GM12878 (cell line): ENCODE measurements around the gene MTFMT. TPM values are rescaled to one million over a fixed set of nuclear protein-coding genes. Genes with fewer than 3 reads are reported as not detected.

ENCODE experiments used
- ATAC-seq: fragments of 200-7000 bp; cut with Tn5 transposase; 3 replicates; pipeline ENCODE4 v1.9.1; 2020; ENCODE audit warnings: mild to moderate bottlenecking, moderate library complexity
- BruUV-seq: library from RNA; stranded (reverse); fragments of 400-500 nt; replicated peaks from 2 replicates; lab custom pipeline; 2021; lab: Mats Ljungman, UMichigan
- CTCF ChIA-PET: fragments of 300-600 bp; sonication (Branson Sonifier 250); formaldehyde crosslinking; extraction: SDS; loops from one replicate; lab custom pipeline; 2021; ENCODE audit warnings: inconsistent platforms; lab: Yijun Ruan, JAX
- POLR2A ChIA-PET: fragments of 350-600 bp; formaldehyde crosslinking; extraction: SDS; loops from one replicate; lab custom pipeline; 2021; ENCODE audit warnings: inconsistent platforms; lab: Charles Lee
- RAD21 ChIA-PET: fragments of 300-600 bp; sonication (Branson Sonifier 250); formaldehyde crosslinking; loops from one replicate; lab custom pipeline; 2023; ENCODE audit warnings: antibody characterized with exemption; ENCODE audit not compliant: unreplicated experiment; lab: Charles Lee
- SMC1A ChIA-PET: fragments of 300-600 bp; sonication (Branson Sonifier 250); formaldehyde crosslinking; loops from one replicate; lab custom pipeline; 2023; ENCODE audit not compliant: unreplicated experiment, uncharacterized antibody; lab: Charles Lee
- DNase-seq: peaks from one replicate; pipeline ENCODE4 v3.0.0-alpha.2; 2011; ENCODE audit warnings: low read depth, low spot score
- FAIRE-seq: peaks from 3 replicates; lab custom pipeline; 2011; peaks lifted over from hg19 to GRCh38; lab: Jason Lieb, UNC
- H2AFZ ChIP-seq: 2 replicates; pipeline ENCODE4 v1.6.0; 2011; ENCODE audit warnings: low read depth, low read length, control low read depth; ENCODE audit not compliant: control insufficient read depth
- H3K27ac ChIP-seq: 2 replicates; pipeline ENCODE4 v1.5.1; 2011; ENCODE audit warnings: control low read depth; ENCODE audit not compliant: control insufficient read depth, insufficient read depth
- H3K27me3 ChIP-seq, 2 experiments: replicated peaks in 1 of 2; 2 replicates each; pipeline versions ENCODE4 v1.6.0 to v1.6.1; 2011; ENCODE audit warnings: low read length in 1 of 2; ENCODE audit not compliant: control insufficient read depth in 2 of 2, insufficient read depth in 2 of 2
- H3K36me3 ChIP-seq, 2 experiments: 2 replicates each; pipeline ENCODE4 v1.5.1; 2011; ENCODE audit warnings: low read length in 1 of 2; ENCODE audit not compliant: control insufficient read depth in 2 of 2, insufficient read depth in 2 of 2
- H3K4me1 ChIP-seq: 2 replicates; pipeline ENCODE4 v1.6.1; 2011; ENCODE audit warnings: mild to moderate bottlenecking, low read length, moderate library complexity, mixed read lengths; ENCODE audit not compliant: control insufficient read depth, insufficient read depth
- H3K4me2 ChIP-seq: 2 replicates; pipeline ENCODE4 v1.6.0; 2011; ENCODE audit warnings: control low read depth; ENCODE audit not compliant: control insufficient read depth, insufficient read depth
- H3K4me3 ChIP-seq: fragments of 200-600 bp; sonication (generic); 2 replicates; pipeline ENCODE4 v1.5.1; 2016
- H3K79me2 ChIP-seq: 2 replicates; pipeline ENCODE4 v1.6.0; 2011; ENCODE audit warnings: low read length; ENCODE audit not compliant: control insufficient read depth, insufficient read depth
- H3K9ac ChIP-seq: 2 replicates; pipeline ENCODE4 v1.8.0; 2011; ENCODE audit warnings: low read length, control low read depth, mixed read lengths; ENCODE audit not compliant: control insufficient read depth, insufficient read depth
- H3K9me3 ChIP-seq: replicated peaks from 3 replicates; pipeline ENCODE4 v1.5.1; 2011; ENCODE audit warnings: mild to moderate bottlenecking, low read length; ENCODE audit not compliant: control insufficient read depth, insufficient read depth
- H4K20me1 ChIP-seq: 2 replicates; pipeline ENCODE4 v1.6.0; 2011; ENCODE audit not compliant: control insufficient read depth, insufficient read depth
- CBFB ChIP-seq: IDR thresholded peaks from 2 replicates; pipeline ENCODE4 v1.6.1; 2016; ENCODE audit warnings: antibody characterized with exemption, low read depth
- HDAC2 ChIP-seq: fragments of 200-600 bp; sonication (generic); IDR thresholded peaks from 2 replicates; pipeline ENCODE4 v1.6.1; 2017
- KAT2A ChIP-seq: conservative IDR thresholded peaks from 2 replicates; pipeline ENCODE4 v1.6.1; 2011; ENCODE audit warnings: low read depth, low read length; ENCODE audit not compliant: control insufficient read depth
- SMC3 ChIP-seq: IDR thresholded peaks from 2 replicates; pipeline ENCODE4 v1.6.1; 2011; ENCODE audit warnings: low read length, improper control_type of control experiment, borderline replicate concordance
- WRNIP1 ChIP-seq: IDR thresholded peaks from 2 replicates; pipeline ENCODE4 v1.6.1; 2011; ENCODE audit warnings: low read depth, low read length, improper control_type of control experiment, borderline replicate concordance
- ZNF274 ChIP-seq: IDR thresholded peaks from one replicate; pipeline ENCODE4 v1.8.0; 2011; ENCODE audit not compliant: insufficient read length, insufficient read depth
- ZZZ3 ChIP-seq: IDR thresholded peaks from 2 replicates; pipeline ENCODE4 v1.6.1; 2011; ENCODE audit warnings: low read depth; ENCODE audit not compliant: control insufficient read depth, insufficient read length
- WGBS: methylation state at CpG from one replicate; pipeline ENCODE4 v1.1.6; 2016; ENCODE audit warnings: low lambda C conversion rate; ENCODE audit not compliant: insufficient replicate concordance, insufficient coverage; ENCODE audit errors: missing lambda C conversion rate; 5-methylcytosine and 5-hydroxymethylcytosine counted together
- in situ Hi-C: fragments of 300-500 bp; cut with MboI; formaldehyde crosslinking; loops from 9 replicates; pipeline ENCODE4 v1.14.3; 2018; ENCODE audit warnings: mixed read lengths
- intact Hi-C: fragments of 100-400 bp; cut with micrococcal nuclease; formaldehyde crosslinking; loops from one replicate; pipeline ENCODE4 v1.14.2; 2022; ENCODE audit not compliant: unreplicated experiment
- polyA plus RNA-seq, 11 experiments: library from polyadenylated mRNA; depleted of rRNA in 4 of 11; unstranded in 6 of 11; stranded (reverse) in 5 of 11; fragments of >200 nt; fragmentation: Nextera tagmentation in 4 of 11; fragmentation: Illumina TruSeq in 1 of 11; extraction: Ambion mirVana in 4 of 11; extraction: Trizol in 1 of 11; gene quantifications; 1 replicate in 1 of 11; 2 replicates in 10 of 11; pipeline versions ENCODE4 v1.2.1 to v1.2.3, GENCODE V29; 2011 to 2016; ENCODE audit warnings: inconsistent platforms in 2 of 11, missing spikeins in 2 of 11, low read depth in 1 of 11
- total RNA-seq, 4 experiments: library from RNA; depleted of rRNA in 3 of 4; stranded (reverse); fragments of >200 nt in 3 of 4; fragmentation: Illumina TruSeq in 1 of 4; extraction: Trizol in 1 of 4; gene quantifications; 2 replicates each; pipeline versions ENCODE4 v1.2.1 to v1.2.3, GENCODE V29; 2013 to 2021
- TF ChIP-seq, protein P1 (sequence below): fragments of 450-650 bp; IDR thresholded peaks from 2 replicates; pipeline ENCODE4 v1.6.1; 2017; ENCODE audit warnings: mild to moderate bottlenecking, moderate library complexity
- TF ChIP-seq, protein P2 (sequence below): fragments of 450-650 bp; IDR thresholded peaks from 2 replicates; pipeline ENCODE4 v1.6.1; 2017; ENCODE audit warnings: low read depth, mild to moderate bottlenecking, moderate library complexity
- TF ChIP-seq, protein P3 (sequence below): IDR thresholded peaks from 2 replicates; pipeline ENCODE4 v1.6.1; 2012; ENCODE audit warnings: improper control_type of control experiment, low read depth, low read length; ENCODE audit not compliant: insufficient replicate concordance

Gene MTFMT
- total and polyA plus RNA-seq, 10 of the 15 experiments (the other 5 are each of a cell fraction or from before 2014, with no cell fraction given) = 1.7 to 29.8 (median 17.4) TPM

DNA sequence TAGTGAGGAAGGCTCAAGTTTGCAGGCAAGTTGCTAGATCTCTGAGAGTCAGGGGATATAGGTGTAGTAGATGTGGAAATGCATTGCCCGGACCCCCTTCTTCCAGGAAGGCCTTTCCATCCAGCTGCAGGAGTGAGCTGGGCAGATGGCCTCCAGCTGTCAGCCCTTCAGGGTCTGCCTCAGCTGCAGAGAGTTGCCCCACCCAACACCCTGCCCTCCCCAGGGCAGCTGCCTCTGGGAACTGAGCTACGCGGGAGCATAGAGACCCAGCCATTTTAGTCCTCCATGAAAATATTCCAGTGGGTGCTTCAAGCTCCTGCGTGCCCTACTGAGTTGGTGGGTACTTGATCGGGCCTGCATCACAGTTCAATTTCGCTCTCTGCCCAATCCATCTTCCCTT is 69.3 kb downstream of the MTFMT start:
- CTCF ChIA-PET = interaction anchor here (1.3 kb wide), 1 partner anchor 150 kb away, joined by 3 read pairs; no protein-coding TSS in a partner anchor
- intact Hi-C loops (no loop called here), in situ Hi-C loops (no loop called here)
- BruUV-seq = no TSS peak
- RAD21 ChIA-PET = no interaction called here
- no peaks in the 10 kb centered on the region for H3K9me3 ChIP-seq
- peaks cover 18 to 36% of the 10 kb centered on the region in 2 experiments; a peak in 3 of 4 replicates for H3K36me3 ChIP-seq
- no peak for DNase-seq
- no peak overlapping the region for H3K27ac ChIP-seq
- no peak for ATAC-seq
- no peak overlapping the region for H3K4me2 ChIP-seq
- H4K20me1 ChIP-seq = no peaks in the 10 kb centered on the region
- H3K9ac ChIP-seq = no peak overlapping the region
- H3K27me3 ChIP-seq = no peaks in the 10 kb centered on the region
- POLR2A ChIA-PET = interaction anchor here (0.6 to 0.8 kb wide), 3 partner anchors 37 to 74 kb away, joined by 3 read pairs; no protein-coding TSS in a partner anchor
- no peaks in the 10 kb centered on the region for H3K79me2 ChIP-seq
- WGBS = 96% methylated on average over 6 of the region's 6 CpGs
- H3K4me1 ChIP-seq = no peaks in the 10 kb centered on the region
- FAIRE-seq = no peak
- H2AFZ ChIP-seq = no peak overlapping the region
- no peak overlapping the region for H3K4me3 ChIP-seq
- SMC1A ChIA-PET = no interaction called here
- TF ChIP-seq HDAC2 (no peak), WRNIP1 (no peak), KAT2A (no peak), ZZZ3 (no peak), CBFB (no peak), ZNF274 (no peak), SMC3 (no peak)
- TF ChIP-seq, protein P1, sequence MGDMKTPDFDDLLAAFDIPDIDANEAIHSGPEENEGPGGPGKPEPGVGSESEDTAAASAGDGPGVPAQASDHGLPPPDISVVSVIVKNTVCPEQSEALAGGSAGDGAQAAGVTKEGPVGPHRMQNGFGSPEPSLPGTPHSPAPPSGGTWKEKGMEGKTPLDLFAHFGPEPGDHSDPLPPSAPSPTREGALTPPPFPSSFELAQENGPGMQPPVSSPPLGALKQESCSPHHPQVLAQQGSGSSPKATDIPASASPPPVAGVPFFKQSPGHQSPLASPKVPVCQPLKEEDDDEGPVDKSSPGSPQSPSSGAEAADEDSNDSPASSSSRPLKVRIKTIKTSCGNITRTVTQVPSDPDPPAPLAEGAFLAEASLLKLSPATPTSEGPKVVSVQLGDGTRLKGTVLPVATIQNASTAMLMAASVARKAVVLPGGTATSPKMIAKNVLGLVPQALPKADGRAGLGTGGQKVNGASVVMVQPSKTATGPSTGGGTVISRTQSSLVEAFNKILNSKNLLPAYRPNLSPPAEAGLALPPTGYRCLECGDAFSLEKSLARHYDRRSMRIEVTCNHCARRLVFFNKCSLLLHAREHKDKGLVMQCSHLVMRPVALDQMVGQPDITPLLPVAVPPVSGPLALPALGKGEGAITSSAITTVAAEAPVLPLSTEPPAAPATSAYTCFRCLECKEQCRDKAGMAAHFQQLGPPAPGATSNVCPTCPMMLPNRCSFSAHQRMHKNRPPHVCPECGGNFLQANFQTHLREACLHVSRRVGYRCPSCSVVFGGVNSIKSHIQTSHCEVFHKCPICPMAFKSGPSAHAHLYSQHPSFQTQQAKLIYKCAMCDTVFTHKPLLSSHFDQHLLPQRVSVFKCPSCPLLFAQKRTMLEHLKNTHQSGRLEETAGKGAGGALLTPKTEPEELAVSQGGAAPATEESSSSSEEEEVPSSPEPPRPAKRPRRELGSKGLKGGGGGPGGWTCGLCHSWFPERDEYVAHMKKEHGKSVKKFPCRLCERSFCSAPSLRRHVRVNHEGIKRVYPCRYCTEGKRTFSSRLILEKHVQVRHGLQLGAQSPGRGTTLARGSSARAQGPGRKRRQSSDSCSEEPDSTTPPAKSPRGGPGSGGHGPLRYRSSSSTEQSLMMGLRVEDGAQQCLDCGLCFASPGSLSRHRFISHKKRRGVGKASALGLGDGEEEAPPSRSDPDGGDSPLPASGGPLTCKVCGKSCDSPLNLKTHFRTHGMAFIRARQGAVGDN = no peak
- TF ChIP-seq, protein P2, sequence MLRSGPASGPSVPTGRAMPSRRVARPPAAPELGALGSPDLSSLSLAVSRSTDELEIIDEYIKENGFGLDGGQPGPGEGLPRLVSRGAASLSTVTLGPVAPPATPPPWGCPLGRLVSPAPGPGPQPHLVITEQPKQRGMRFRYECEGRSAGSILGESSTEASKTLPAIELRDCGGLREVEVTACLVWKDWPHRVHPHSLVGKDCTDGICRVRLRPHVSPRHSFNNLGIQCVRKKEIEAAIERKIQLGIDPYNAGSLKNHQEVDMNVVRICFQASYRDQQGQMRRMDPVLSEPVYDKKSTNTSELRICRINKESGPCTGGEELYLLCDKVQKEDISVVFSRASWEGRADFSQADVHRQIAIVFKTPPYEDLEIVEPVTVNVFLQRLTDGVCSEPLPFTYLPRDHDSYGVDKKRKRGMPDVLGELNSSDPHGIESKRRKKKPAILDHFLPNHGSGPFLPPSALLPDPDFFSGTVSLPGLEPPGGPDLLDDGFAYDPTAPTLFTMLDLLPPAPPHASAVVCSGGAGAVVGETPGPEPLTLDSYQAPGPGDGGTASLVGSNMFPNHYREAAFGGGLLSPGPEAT = no peak
- TF ChIP-seq, protein P3, sequence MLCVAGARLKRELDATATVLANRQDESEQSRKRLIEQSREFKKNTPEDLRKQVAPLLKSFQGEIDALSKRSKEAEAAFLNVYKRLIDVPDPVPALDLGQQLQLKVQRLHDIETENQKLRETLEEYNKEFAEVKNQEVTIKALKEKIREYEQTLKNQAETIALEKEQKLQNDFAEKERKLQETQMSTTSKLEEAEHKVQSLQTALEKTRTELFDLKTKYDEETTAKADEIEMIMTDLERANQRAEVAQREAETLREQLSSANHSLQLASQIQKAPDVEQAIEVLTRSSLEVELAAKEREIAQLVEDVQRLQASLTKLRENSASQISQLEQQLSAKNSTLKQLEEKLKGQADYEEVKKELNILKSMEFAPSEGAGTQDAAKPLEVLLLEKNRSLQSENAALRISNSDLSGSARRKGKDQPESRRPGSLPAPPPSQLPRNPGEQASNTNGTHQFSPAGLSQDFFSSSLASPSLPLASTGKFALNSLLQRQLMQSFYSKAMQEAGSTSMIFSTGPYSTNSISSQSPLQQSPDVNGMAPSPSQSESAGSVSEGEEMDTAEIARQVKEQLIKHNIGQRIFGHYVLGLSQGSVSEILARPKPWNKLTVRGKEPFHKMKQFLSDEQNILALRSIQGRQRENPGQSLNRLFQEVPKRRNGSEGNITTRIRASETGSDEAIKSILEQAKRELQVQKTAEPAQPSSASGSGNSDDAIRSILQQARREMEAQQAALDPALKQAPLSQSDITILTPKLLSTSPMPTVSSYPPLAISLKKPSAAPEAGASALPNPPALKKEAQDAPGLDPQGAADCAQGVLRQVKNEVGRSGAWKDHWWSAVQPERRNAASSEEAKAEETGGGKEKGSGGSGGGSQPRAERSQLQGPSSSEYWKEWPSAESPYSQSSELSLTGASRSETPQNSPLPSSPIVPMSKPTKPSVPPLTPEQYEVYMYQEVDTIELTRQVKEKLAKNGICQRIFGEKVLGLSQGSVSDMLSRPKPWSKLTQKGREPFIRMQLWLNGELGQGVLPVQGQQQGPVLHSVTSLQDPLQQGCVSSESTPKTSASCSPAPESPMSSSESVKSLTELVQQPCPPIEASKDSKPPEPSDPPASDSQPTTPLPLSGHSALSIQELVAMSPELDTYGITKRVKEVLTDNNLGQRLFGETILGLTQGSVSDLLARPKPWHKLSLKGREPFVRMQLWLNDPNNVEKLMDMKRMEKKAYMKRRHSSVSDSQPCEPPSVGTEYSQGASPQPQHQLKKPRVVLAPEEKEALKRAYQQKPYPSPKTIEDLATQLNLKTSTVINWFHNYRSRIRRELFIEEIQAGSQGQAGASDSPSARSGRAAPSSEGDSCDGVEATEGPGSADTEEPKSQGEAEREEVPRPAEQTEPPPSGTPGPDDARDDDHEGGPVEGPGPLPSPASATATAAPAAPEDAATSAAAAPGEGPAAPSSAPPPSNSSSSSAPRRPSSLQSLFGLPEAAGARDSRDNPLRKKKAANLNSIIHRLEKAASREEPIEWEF = no peak
